Measurements from ENCODE around the gene ACER2.

GRCh38 chr9:19378647-19379046 is 30.2 kb upstream of the ACER2 start:
- TF ChIP-seq, protein P1, sequence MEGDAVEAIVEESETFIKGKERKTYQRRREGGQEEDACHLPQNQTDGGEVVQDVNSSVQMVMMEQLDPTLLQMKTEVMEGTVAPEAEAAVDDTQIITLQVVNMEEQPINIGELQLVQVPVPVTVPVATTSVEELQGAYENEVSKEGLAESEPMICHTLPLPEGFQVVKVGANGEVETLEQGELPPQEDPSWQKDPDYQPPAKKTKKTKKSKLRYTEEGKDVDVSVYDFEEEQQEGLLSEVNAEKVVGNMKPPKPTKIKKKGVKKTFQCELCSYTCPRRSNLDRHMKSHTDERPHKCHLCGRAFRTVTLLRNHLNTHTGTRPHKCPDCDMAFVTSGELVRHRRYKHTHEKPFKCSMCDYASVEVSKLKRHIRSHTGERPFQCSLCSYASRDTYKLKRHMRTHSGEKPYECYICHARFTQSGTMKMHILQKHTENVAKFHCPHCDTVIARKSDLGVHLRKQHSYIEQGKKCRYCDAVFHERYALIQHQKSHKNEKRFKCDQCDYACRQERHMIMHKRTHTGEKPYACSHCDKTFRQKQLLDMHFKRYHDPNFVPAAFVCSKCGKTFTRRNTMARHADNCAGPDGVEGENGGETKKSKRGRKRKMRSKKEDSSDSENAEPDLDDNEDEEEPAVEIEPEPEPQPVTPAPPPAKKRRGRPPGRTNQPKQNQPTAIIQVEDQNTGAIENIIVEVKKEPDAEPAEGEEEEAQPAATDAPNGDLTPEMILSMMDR (IDR thresholded peaks at IDR 0.05) = no peak
- TF ChIP-seq POLR2A (IDR thresholded peaks at IDR 0.05) = no peak
